22Rv1 (cell line): ENCODE measurements around the gene INTS11.

Source experiments
- ZFX ChIP-seq: fragments of 450-650 bp; IDR thresholded peaks from 2 replicates; pipeline ENCODE4 v1.6.1; 2017; ENCODE audit warnings: antibody characterized with exemption, borderline replicate concordance
- TF ChIP-seq, protein P1 (sequence below): fragments of 450-650 bp; IDR thresholded peaks from 2 replicates; pipeline ENCODE4 v1.5.1; 2017; ENCODE audit warnings: mild to moderate bottlenecking

GRCh38 chr1:1314678-1315335 lies 9.7 kb downstream of the INTS11 start:
- TF ChIP-seq, protein P1, sequence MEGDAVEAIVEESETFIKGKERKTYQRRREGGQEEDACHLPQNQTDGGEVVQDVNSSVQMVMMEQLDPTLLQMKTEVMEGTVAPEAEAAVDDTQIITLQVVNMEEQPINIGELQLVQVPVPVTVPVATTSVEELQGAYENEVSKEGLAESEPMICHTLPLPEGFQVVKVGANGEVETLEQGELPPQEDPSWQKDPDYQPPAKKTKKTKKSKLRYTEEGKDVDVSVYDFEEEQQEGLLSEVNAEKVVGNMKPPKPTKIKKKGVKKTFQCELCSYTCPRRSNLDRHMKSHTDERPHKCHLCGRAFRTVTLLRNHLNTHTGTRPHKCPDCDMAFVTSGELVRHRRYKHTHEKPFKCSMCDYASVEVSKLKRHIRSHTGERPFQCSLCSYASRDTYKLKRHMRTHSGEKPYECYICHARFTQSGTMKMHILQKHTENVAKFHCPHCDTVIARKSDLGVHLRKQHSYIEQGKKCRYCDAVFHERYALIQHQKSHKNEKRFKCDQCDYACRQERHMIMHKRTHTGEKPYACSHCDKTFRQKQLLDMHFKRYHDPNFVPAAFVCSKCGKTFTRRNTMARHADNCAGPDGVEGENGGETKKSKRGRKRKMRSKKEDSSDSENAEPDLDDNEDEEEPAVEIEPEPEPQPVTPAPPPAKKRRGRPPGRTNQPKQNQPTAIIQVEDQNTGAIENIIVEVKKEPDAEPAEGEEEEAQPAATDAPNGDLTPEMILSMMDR, result no peak
- no peak for TF ChIP-seq ZFX
